Measurements from ENCODE around the gene MLANA.

DNA sequence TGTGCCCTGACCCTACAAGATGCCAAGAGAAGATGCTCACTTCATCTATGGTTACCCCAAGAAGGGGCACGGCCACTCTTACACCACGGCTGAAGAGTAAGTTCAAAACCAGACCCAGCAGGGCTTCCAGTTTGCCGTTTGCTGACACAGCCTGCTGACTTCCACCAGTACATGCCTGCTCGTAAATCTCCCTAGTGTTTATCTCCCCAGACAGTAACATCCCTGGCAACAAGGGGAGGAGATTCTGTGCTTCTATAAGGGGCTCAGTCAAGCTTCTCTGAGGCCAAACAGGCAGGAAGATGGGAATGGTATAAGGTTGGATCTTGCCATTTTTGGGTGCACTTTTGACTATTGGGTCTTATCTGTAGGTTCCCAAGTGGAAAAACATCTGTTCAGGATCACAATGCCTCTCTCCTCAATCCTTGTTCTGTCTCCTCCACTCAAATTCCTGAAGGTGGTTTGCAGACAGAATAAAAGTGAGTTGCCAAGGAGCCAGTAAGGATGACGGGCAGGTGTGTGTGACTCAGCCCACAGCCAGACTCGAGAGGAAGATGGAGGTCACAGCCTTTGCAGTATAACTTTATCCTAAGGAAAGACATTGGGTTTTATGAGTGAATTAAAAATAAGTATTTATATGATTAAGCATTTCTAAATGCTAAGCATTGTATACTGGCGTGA is 1.9 kb downstream of the MLANA start:
- TF ChIP-seq, protein P1, sequence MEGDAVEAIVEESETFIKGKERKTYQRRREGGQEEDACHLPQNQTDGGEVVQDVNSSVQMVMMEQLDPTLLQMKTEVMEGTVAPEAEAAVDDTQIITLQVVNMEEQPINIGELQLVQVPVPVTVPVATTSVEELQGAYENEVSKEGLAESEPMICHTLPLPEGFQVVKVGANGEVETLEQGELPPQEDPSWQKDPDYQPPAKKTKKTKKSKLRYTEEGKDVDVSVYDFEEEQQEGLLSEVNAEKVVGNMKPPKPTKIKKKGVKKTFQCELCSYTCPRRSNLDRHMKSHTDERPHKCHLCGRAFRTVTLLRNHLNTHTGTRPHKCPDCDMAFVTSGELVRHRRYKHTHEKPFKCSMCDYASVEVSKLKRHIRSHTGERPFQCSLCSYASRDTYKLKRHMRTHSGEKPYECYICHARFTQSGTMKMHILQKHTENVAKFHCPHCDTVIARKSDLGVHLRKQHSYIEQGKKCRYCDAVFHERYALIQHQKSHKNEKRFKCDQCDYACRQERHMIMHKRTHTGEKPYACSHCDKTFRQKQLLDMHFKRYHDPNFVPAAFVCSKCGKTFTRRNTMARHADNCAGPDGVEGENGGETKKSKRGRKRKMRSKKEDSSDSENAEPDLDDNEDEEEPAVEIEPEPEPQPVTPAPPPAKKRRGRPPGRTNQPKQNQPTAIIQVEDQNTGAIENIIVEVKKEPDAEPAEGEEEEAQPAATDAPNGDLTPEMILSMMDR (IDR thresholded peaks at IDR 0.05): no peak
- TF ChIP-seq POLR2A (IDR thresholded peaks at IDR 0.05): no peak
- TF ChIP-seq EP300 (IDR thresholded peaks at IDR 0.05): no peak

Measured in ovary (tissue), 3 donors.